Measurements from ENCODE around the gene ESPN.
A peak's percentile ranks its signal among the peaks of the same experiment; 100 is the strongest.

Gene ESPN

GRCh38 chr1:6497215-6497866, 72.8 kb downstream of the ESPN start (continued):
- TF ChIP-seq ZNF223 (tag by site-specific recombination; IDR thresholded peaks at IDR 0.05) (no peak), MYNN (tag by site-specific recombination; IDR thresholded peaks at IDR 0.05; ENCODE audit: borderline replicate concordance) (peak; percentile 63; the same call in 1 of the 2 replicates), EGR2 (tag by site-specific recombination; IDR thresholded peaks at IDR 0.05; ENCODE audit: low read depth) (no peak), ZNF514 (tag by site-specific recombination; IDR thresholded peaks at IDR 0.05) (no peak), ZNF792 (tag by site-specific recombination; IDR thresholded peaks at IDR 0.05) (no peak), ZNF664 (tag by site-specific recombination; IDR thresholded peaks at IDR 0.05) (no peak), ZBTB48 (tag by site-specific recombination; IDR thresholded peaks at IDR 0.05) (no peak), ZNF404 (tag by site-specific recombination; IDR thresholded peaks at IDR 0.05) (no peak), ZNF677 (tag by site-specific recombination; IDR thresholded peaks at IDR 0.05) (no peak), ZNF704 (tag by site-specific recombination; IDR thresholded peaks at IDR 0.05) (no peak), ZBTB10 (tag by site-specific recombination; IDR thresholded peaks at IDR 0.05) (no peak), PRDM6 (tag by site-specific recombination; IDR thresholded peaks at IDR 0.05) (no peak), ZSCAN23 (tag by site-specific recombination; IDR thresholded peaks at IDR 0.05) (no peak), ZNF133 (tag by site-specific recombination; IDR thresholded peaks at IDR 0.05) (no peak), ZNF16 (tag by site-specific recombination; IDR thresholded peaks at IDR 0.05; ENCODE audit: low read depth) (no peak), PATZ1 (tag by site-specific recombination; IDR thresholded peaks at IDR 0.05) (peak; percentile 72), ZBTB49 (tag by site-specific recombination; IDR thresholded peaks at IDR 0.05; ENCODE audit: low read depth) (no peak), PRDM10 (tag by site-specific recombination; IDR thresholded peaks at IDR 0.05) (no peak; the same call in 1 of the 2 replicates), GLI2 (tag by site-specific recombination; IDR thresholded peaks at IDR 0.05; ENCODE audit: borderline replicate concordance, low read depth) (no peak), ZNF549 (tag by site-specific recombination; IDR thresholded peaks at IDR 0.05) (no peak), ZNF394 (tag by site-specific recombination; IDR thresholded peaks at IDR 0.05; ENCODE audit: borderline replicate concordance) (no peak), KLF16 (tag by site-specific recombination; IDR thresholded peaks at IDR 0.05) (no peak), ZNF623 (tag by site-specific recombination; IDR thresholded peaks at IDR 0.05) (no peak), OSR2 (tag by site-specific recombination; IDR thresholded peaks at IDR 0.05) (no peak), ZNF174 (tag by site-specific recombination; IDR thresholded peaks at IDR 0.05) (no peak), ZNF501 (tag by site-specific recombination; IDR thresholded peaks at IDR 0.05) (no peak), BCL11B (tag by site-specific recombination; IDR thresholded peaks at IDR 0.05; ENCODE audit: low read depth) (no peak)
